HS-5 (cell line): ENCODE results near the gene GNB4.
A peak's percentile ranks its signal among the peaks of the same experiment; 100 is the strongest.

Source experiments
- DNase-seq: peaks from one replicate; pipeline ENCODE4 v3.0.0-alpha.2; 2012; ENCODE audit warnings: low read depth

GNB4 gene

DNA sequence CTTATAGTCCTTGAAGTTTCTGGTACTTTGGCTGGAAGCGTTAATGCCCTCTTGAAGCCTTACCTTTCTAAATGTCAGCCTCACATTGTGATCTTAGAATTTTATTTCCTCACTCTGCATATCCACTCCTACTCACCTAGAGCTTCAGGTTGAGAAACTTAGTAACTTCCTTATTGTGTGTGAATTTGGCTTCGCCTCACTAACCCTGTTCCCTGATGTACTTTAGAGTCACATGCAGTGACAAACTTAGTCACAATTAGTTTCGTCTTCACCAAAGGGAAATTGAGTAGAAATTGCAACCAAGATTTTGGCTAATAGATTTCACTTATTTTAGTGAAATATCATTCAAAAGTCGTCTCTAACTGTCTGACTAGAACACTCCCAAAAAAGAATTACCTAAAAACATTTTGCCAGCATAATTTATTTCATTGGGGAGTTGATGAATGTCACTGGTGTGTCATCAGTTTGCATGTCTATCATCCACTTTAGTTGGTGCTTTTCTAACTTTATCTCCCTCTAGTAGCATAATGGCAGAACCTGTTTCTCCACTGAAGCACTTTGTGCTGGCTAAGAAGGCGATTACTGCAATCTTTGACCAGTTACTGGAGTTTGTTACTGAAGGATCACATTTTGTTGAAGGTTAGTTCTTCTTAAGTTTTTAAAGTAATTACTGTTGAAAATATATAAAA, 102.8 kb downstream of the GNB4 start:
- DNase-seq, result no peak

DNA sequence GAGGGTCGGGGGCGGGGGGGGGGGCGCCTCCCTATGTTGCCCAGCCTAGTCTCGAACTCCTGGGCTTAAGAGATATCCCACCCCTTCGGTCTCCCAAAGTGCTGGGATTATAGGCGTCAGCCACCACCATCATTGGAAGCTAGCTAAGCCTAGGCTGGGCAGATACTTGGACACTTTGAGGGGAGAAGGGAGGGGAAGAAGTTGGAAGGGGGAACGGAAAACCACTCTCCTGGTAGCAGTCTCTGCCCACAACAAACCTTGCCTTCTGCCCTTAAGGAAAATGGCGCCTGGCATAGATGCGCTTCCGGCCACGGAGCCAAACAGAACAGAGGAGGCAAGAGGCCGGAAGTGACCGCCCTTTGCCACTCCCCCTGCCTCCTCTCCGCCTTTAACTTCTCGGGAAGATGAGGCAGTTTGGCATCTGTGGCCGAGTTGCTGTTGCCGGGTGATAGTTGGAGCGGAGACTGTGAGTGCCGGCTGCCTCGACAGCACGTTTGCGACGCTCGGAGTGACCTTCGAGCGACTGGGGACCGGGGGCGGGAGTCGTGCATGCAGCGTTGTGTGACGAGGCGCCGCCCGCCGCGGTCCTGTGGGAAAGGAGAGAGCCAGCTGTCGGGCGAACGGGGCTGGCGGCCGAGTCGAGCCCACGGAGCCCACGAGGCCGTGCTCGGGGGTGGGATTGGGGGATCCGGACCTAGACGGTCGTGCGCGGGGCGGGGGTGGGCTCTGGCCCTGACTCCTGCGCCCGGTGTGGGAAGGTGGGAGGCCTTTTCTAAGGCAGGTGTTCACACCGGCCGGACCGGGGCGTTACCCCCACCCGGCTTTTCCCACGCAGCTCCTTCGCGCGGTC, 103.7 kb downstream of the GNB4 start, which contains the start of gene MFN1:
TSS of gene MFN1 (plus strand) at position 365 of the 850 bp plus-strand sequence. CDS start 1,143 bp downstream, outside the sequence.
- DNase-seq, result peak; percentile 79
